Panc1 (cell line): ENCODE results near the gene GTF3C5. TPM values are rescaled to one million over a fixed set of nuclear protein-coding genes. Genes with fewer than 3 reads are reported as not detected.

Source experiments
- ATAC-seq: fragments of 200-7000 bp; cut with Tn5 transposase; 2 replicates; pipeline ENCODE4 v1.9.1; 2020; ENCODE audit warnings: mild to moderate bottlenecking, moderate library complexity
- BruUV-seq: library from RNA; stranded (reverse); fragments of 400-500 nt; replicated peaks from 2 replicates; lab custom pipeline; 2021; lab: Mats Ljungman, UMichigan
- CTCF ChIA-PET: fragments of 300-600 bp; sonication (Branson Sonifier 250); formaldehyde crosslinking; loops from one replicate; lab custom pipeline; 2022; ENCODE audit warnings: antibody characterized with exemption; lab: Charles Lee
- POLR2A ChIA-PET: fragments of 300-600 bp; sonication (Branson Sonifier 250); formaldehyde crosslinking; loops from one replicate; lab custom pipeline; 2022; ENCODE audit warnings: antibody characterized with exemption; lab: Charles Lee
- DNase-seq: peaks from one replicate; pipeline ENCODE4 v3.0.0-alpha.2; 2010; ENCODE audit warnings: low read depth, low spot score
- H3K27ac ChIP-seq: 2 replicates; pipeline ENCODE4 v1.5.1; 2011; ENCODE audit warnings: mild to moderate bottlenecking, low read length, inconsistent platforms
- H3K27me3 ChIP-seq: fragments of 200-500 bp; sonication (Bioruptor generic); 2 replicates; pipeline ENCODE4 v1.6.0; 2014; ENCODE audit warnings: low read length, inconsistent platforms; ENCODE audit not compliant: control insufficient read depth, insufficient read depth
- H3K36me3 ChIP-seq: fragments of 200-500 bp; sonication (Bioruptor generic); 2 replicates; pipeline ENCODE4 v1.5.1; 2014; ENCODE audit warnings: inconsistent platforms, mild to moderate bottlenecking, low read length, moderate library complexity; ENCODE audit not compliant: control insufficient read depth, insufficient read depth
- H3K4me1 ChIP-seq: 2 replicates; pipeline ENCODE4 v1.5.1; 2011; ENCODE audit warnings: inconsistent platforms, mild to moderate bottlenecking, low read length, moderate library complexity; ENCODE audit not compliant: control insufficient read depth, insufficient read depth
- H3K4me3 ChIP-seq, 2 experiments: 2 replicates each; pipeline ENCODE4 v1.5.1; 2011 to 2012; ENCODE audit warnings: low read depth in 2 of 2, low read length in 2 of 2, mild to moderate bottlenecking in 2 of 2, inconsistent platforms in 1 of 2, moderate library complexity in 1 of 2
- H3K9me3 ChIP-seq: fragments of 200-500 bp; sonication (Bioruptor generic); 2 replicates; pipeline ENCODE4 v1.5.1; 2014; ENCODE audit warnings: low read depth, mild to moderate bottlenecking, inconsistent platforms, low read length, moderate library complexity; ENCODE audit not compliant: control insufficient read depth, insufficient read depth
- POLR2AphosphoS5 ChIP-seq: IDR thresholded peaks from 2 replicates; pipeline ENCODE4 v1.6.1; 2012; ENCODE audit warnings: mild to moderate bottlenecking, low read depth, low read length, moderate library complexity
- SIN3A ChIP-seq: IDR thresholded peaks from 2 replicates; pipeline ENCODE4 v1.6.1; 2012; ENCODE audit warnings: low read depth, mild to moderate bottlenecking, low read length, moderate library complexity, borderline replicate concordance; ENCODE audit not compliant: insufficient read depth
- TCF7L2 ChIP-seq: IDR thresholded peaks from 2 replicates; pipeline ENCODE4 v1.6.1; 2011; ENCODE audit warnings: mild to moderate bottlenecking, low read depth, low read length, inconsistent platforms
- in situ Hi-C: cut with HindIII; loops from 2 replicates; pipeline ENCODE4 v1.10.0; 2016; ENCODE audit warnings: low sequenced_read_pairs, low pct_unique_long_range_greater_than_20kb
- intact Hi-C: fragments of 100-400 bp; cut with micrococcal nuclease; formaldehyde crosslinking; loops from one replicate; pipeline ENCODE4 v1.10.0; 2022; ENCODE audit not compliant: unreplicated experiment
- total RNA-seq: library from RNA; stranded (reverse); gene quantifications from one replicate; pipeline ENCODE4 v1.2.1, GENCODE V29; 2021; ENCODE audit not compliant: unreplicated experiment
- TF ChIP-seq, protein P1 (sequence below), 2 experiments: IDR thresholded peaks; 2 replicates each; pipeline ENCODE4 v1.6.1; 2011 to 2012; ENCODE audit warnings: low read depth in 2 of 2, control low read depth in 1 of 2, low read length in 1 of 2, mild to moderate bottlenecking in 1 of 2, moderate library complexity in 1 of 2; ENCODE audit not compliant: insufficient read depth in 1 of 2
- TF ChIP-seq, protein P2 (sequence below): fragments of 450-650 bp; IDR thresholded peaks from 2 replicates; pipeline ENCODE4 v1.5.1; 2017; ENCODE audit warnings: mild to moderate bottlenecking

Gene GTF3C5
- total RNA-seq, 1 experiment from 2014 or later: 47.7 TPM

DNA sequence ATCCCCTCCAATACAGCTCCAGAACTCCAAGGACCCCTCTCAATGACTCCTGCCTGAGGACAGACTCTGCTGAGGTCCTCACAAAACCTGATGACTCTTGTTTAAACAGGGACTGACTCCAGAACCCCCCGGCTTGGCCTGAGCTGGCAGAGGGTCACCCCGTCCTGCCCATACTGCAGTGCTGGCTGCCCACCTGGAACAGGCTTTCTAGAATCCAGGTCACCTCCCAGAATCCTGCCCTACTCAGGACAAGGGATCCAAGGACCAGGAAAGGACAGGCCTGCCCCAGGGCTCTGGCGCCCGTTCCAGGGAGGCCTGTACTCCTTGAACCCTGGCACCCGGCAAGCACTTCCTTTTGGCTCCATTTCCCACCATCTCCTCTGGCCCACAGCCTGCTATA, 68.1 kb downstream of the GTF3C5 start:
- no peak for DNase-seq
- in situ Hi-C loops: no loop called here
- Histone ChIP-seq H3K27me3 (no peaks in the 10 kb centered on the region), H3K9me3 (no peaks in the 10 kb centered on the region; the same call in 1 of the 2 replicates), H3K4me1 (no peaks in the 10 kb centered on the region), H3K27ac (no peak overlapping the region), H3K4me3 (no peak overlapping the region), H3K36me3 (no peaks in the 10 kb centered on the region)
- intact Hi-C loops: no loop called here
- ChIA-PET CTCF (interaction anchor here (0.7 kb wide), 1 partner anchor 69 kb away, joined by 4 read pairs; no protein-coding TSS in a partner anchor), POLR2A (no interaction called here)
- no peak for ATAC-seq
- TF ChIP-seq TCF7L2: no peak
- TF ChIP-seq POLR2AphosphoS5: no peak
- no peak for TF ChIP-seq SIN3A
- TF ChIP-seq, protein P1, sequence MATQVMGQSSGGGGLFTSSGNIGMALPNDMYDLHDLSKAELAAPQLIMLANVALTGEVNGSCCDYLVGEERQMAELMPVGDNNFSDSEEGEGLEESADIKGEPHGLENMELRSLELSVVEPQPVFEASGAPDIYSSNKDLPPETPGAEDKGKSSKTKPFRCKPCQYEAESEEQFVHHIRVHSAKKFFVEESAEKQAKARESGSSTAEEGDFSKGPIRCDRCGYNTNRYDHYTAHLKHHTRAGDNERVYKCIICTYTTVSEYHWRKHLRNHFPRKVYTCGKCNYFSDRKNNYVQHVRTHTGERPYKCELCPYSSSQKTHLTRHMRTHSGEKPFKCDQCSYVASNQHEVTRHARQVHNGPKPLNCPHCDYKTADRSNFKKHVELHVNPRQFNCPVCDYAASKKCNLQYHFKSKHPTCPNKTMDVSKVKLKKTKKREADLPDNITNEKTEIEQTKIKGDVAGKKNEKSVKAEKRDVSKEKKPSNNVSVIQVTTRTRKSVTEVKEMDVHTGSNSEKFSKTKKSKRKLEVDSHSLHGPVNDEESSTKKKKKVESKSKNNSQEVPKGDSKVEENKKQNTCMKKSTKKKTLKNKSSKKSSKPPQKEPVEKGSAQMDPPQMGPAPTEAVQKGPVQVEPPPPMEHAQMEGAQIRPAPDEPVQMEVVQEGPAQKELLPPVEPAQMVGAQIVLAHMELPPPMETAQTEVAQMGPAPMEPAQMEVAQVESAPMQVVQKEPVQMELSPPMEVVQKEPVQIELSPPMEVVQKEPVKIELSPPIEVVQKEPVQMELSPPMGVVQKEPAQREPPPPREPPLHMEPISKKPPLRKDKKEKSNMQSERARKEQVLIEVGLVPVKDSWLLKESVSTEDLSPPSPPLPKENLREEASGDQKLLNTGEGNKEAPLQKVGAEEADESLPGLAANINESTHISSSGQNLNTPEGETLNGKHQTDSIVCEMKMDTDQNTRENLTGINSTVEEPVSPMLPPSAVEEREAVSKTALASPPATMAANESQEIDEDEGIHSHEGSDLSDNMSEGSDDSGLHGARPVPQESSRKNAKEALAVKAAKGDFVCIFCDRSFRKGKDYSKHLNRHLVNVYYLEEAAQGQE (IDR thresholded peaks at IDR 0.05; ENCODE audit: insufficient read depth in 1 of 2, low read depth in 2 of 2, low read length in 1 of 2): no peak
- TF ChIP-seq, protein P2, sequence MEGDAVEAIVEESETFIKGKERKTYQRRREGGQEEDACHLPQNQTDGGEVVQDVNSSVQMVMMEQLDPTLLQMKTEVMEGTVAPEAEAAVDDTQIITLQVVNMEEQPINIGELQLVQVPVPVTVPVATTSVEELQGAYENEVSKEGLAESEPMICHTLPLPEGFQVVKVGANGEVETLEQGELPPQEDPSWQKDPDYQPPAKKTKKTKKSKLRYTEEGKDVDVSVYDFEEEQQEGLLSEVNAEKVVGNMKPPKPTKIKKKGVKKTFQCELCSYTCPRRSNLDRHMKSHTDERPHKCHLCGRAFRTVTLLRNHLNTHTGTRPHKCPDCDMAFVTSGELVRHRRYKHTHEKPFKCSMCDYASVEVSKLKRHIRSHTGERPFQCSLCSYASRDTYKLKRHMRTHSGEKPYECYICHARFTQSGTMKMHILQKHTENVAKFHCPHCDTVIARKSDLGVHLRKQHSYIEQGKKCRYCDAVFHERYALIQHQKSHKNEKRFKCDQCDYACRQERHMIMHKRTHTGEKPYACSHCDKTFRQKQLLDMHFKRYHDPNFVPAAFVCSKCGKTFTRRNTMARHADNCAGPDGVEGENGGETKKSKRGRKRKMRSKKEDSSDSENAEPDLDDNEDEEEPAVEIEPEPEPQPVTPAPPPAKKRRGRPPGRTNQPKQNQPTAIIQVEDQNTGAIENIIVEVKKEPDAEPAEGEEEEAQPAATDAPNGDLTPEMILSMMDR: no peak
- no TSS peak for BruUV-seq

DNA sequence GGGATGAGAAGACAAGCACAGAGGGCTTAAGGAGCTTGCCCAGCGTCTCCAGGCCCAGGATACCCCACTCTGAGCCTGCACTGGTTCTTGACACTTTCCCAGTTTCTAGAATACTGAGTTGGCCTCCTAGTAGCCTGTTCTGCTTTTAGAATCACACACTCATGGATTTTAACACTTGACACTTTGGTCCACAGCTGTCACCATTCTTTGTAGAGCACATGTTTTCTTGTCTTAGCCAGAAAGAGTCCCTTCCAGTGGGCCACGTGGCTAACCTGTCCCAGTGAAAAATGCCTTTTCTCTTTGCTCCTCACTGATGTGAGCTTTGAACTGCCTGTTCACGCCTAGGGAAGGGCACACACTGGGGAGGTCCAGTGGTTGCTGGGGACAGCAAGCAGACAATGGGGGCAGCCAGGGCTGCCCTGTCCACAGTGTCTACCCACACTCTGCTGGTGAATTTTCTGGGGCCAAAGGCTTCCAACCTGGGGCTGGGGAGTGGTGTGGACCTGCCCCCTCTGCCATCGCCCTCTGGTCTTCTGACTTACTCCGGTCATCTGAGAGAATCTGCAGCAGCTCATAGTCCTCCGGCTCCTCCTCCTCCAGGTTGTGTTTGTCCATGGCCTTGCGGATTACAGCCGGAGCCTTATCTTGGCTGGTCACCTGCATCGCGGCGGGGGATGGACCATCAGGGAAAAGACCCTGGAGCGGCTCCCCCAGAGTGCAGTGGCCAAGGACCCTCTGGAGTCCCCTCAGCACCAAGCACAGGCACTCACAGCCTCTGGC, 69.1 kb downstream of the GTF3C5 start:
- intact Hi-C loops (no loop called here), in situ Hi-C loops (no loop called here)
- Histone ChIP-seq H3K9me3 (no peaks in the 10 kb centered on the region; the same call in 1 of the 2 replicates), H3K27me3 (no peaks in the 10 kb centered on the region), H3K4me1 (no peaks in the 10 kb centered on the region), H3K36me3 (no peaks in the 10 kb centered on the region), H3K4me3 (no peak overlapping the region), H3K27ac (no peak overlapping the region)
- BruUV-seq: no TSS peak
- TF ChIP-seq, protein P2: no peak
- TF ChIP-seq POLR2AphosphoS5 (no peak), SIN3A (no peak)
- TF ChIP-seq, protein P1 (IDR thresholded peaks at IDR 0.05; ENCODE audit: insufficient read depth in 1 of 2, low read depth in 2 of 2, low read length in 1 of 2): no peak
- ATAC-seq (no peak), DNase-seq (no peak)
- ChIA-PET POLR2A (no interaction called here), CTCF (no interaction called here)
